A549 (cell line): ENCODE results near the gene CCDC12. TPM values are rescaled to one million over a fixed set of nuclear protein-coding genes. Genes with fewer than 3 reads are reported as not detected.

Experiments used
- ATAC-seq, 2 experiments: fragments of 200-7000 bp in 1 of 2; fragments of >200 bp in 1 of 2; cut with Nextera tagmentation in 1 of 2; cut with Tn5 transposase in 1 of 2; 3 replicates each; pipeline versions ENCODE4 v1.8.0 to v1.9.1; 2018 to 2020; ENCODE audit warnings: mild to moderate bottlenecking in 1 of 2, moderate library complexity in 1 of 2
- CTCF ChIA-PET: fragments of 300-600 bp; sonication (Branson Sonifier 250); formaldehyde crosslinking; extraction: SDS; loops from one replicate; lab custom pipeline; 2021; ENCODE audit warnings: antibody characterized with exemption, inconsistent platforms; lab: Yijun Ruan, JAX
- POLR2A ChIA-PET: fragments of 350-600 bp; formaldehyde crosslinking; extraction: SDS; loops from one replicate; lab custom pipeline; 2021; ENCODE audit warnings: antibody characterized with exemption, inconsistent platforms; lab: Yijun Ruan, JAX
- DNase-seq, 2 experiments: peaks; one replicate each; pipeline versions ENCODE4 v3.0.0 to v3.0.0-alpha.2; 2011 to 2016; ENCODE audit warnings: low read depth in 1 of 2, low spot score in 1 of 2
- FAIRE-seq: peaks from 2 replicates; lab custom pipeline; 2011; peaks lifted over from hg19 to GRCh38; lab: Jason Lieb, UNC
- H3K27ac ChIP-seq, 2 experiments: fragments of >200 bp; sonication (Bioruptor Twin); formaldehyde crosslinking; 3 replicates each; pipeline ENCODE4 v1.5.1; 2016 to 2017
- H3K4me1 ChIP-seq: fragments of >200 bp; sonication (Bioruptor Twin); formaldehyde crosslinking; 3 replicates; pipeline ENCODE4 v1.6.1; 2016
- H3K4me2 ChIP-seq: fragments of >200 bp; sonication (Bioruptor Twin); formaldehyde crosslinking; 3 replicates; pipeline ENCODE4 v1.6.1; 2016
- H3K4me3 ChIP-seq: fragments of >200 bp; sonication (Bioruptor Twin); formaldehyde crosslinking; 3 replicates; pipeline ENCODE4 v1.5.1; 2016
- H3K9me3 ChIP-seq: fragments of >200 bp; sonication (Bioruptor Twin); formaldehyde crosslinking; 3 replicates; pipeline ENCODE4 v1.6.1; 2016
- ATOH8 ChIP-seq: fragments of 250-450 bp; sonication (Bioruptor Pico); IDR thresholded peaks from 2 replicates; pipeline ENCODE4 v1.5.0; 2020; ENCODE audit warnings: low read depth, mild to moderate bottlenecking, moderate library complexity
- BHLHE40 ChIP-seq: IDR thresholded peaks from 2 replicates; pipeline ENCODE4 v1.6.1; 2012; ENCODE audit warnings: low read depth, low read length, inconsistent platforms
- CBX8 ChIP-seq: fragments of 200-600 bp; sonication (generic); IDR thresholded peaks from 2 replicates; pipeline ENCODE4 v1.6.1; 2016
- CHD2 ChIP-seq: fragments of 150-350 bp; IDR thresholded peaks from 2 replicates; pipeline ENCODE4 v1.6.1; 2014; ENCODE audit warnings: low read length; ENCODE audit not compliant: partially characterized antibody
- CHD4 ChIP-seq: fragments of 200-600 bp; sonication (generic); IDR thresholded peaks from 2 replicates; pipeline ENCODE4 v1.6.1; 2016; ENCODE audit warnings: antibody characterized with exemption, mild to moderate bottlenecking, borderline replicate concordance
- EHF ChIP-seq: fragments of 250-450 bp; sonication (Bioruptor Pico); IDR thresholded peaks from 2 replicates; pipeline ENCODE4 v1.5.0; 2020; ENCODE audit warnings: mild to moderate bottlenecking
- EHMT2 ChIP-seq: fragments of 200-600 bp; sonication (generic); IDR thresholded peaks from 2 replicates; pipeline ENCODE4 v1.6.1; 2016; ENCODE audit warnings: antibody characterized with exemption, low read depth, mild to moderate bottlenecking, moderate library complexity
- ESRRA ChIP-seq: fragments of 150-350 bp; IDR thresholded peaks from 2 replicates; pipeline ENCODE4 v1.6.1; 2014; ENCODE audit warnings: mild to moderate bottlenecking, low read length, borderline replicate concordance
- FOSB ChIP-seq: fragments of 250-450 bp; sonication (Bioruptor Pico); IDR thresholded peaks from 2 replicates; pipeline ENCODE4 v1.5.0; 2020; ENCODE audit warnings: mild to moderate bottlenecking, moderate library complexity
- FOSL2 ChIP-seq, 2 experiments: fragments of 450-650 bp in 1 of 2; fragments of >200 bp in 1 of 2; sonication (Bioruptor Twin) in 1 of 2; formaldehyde crosslinking; IDR thresholded peaks; 2 replicates each; pipeline versions ENCODE4 v1.5.0 to v1.6.1; 2016 to 2020; ENCODE audit warnings: mild to moderate bottlenecking in 1 of 2, moderate library complexity in 1 of 2
- FOXS1 ChIP-seq: fragments of 250-450 bp; sonication (Bioruptor Pico); IDR thresholded peaks from 2 replicates; pipeline ENCODE4 v1.5.0; 2020; ENCODE audit warnings: mild to moderate bottlenecking, moderate library complexity
- HDAC2 ChIP-seq: fragments of 200-600 bp; sonication (generic); IDR thresholded peaks from 2 replicates; pipeline ENCODE4 v1.6.1; 2016
- HOXA7 ChIP-seq: fragments of 250-450 bp; sonication (Bioruptor Pico); IDR thresholded peaks from 2 replicates; pipeline ENCODE4 v1.5.0; 2020; ENCODE audit warnings: mild to moderate bottlenecking, moderate library complexity
- HOXB13 ChIP-seq: fragments of 250-450 bp; sonication (Bioruptor Pico); IDR thresholded peaks from 2 replicates; pipeline ENCODE4 v1.5.0; 2020; ENCODE audit warnings: low read depth, mild to moderate bottlenecking, moderate library complexity
- KDM5A ChIP-seq: fragments of 200-600 bp; sonication (generic); IDR thresholded peaks from 2 replicates; pipeline ENCODE4 v1.6.1; 2016; ENCODE audit warnings: antibody characterized with exemption, mild to moderate bottlenecking
- MYC ChIP-seq: IDR thresholded peaks from 2 replicates; pipeline ENCODE4 v1.6.1; 2012; ENCODE audit warnings: mild to moderate bottlenecking, inconsistent platforms, low read length, improper control_type of control experiment, borderline replicate concordance
- NFE2L2 ChIP-seq: fragments of 150-350 bp; conservative IDR thresholded peaks from 2 replicates; pipeline ENCODE4 v1.6.1; 2014; ENCODE audit warnings: low read length
- NPAS2 ChIP-seq: fragments of 250-450 bp; sonication (Bioruptor Pico); IDR thresholded peaks from 2 replicates; pipeline ENCODE4 v1.8.0; 2022; ENCODE audit warnings: mild to moderate bottlenecking, moderate library complexity, borderline replicate concordance
- NR3C1 ChIP-seq: fragments of >200 bp; sonication (Bioruptor Twin); formaldehyde crosslinking; IDR thresholded peaks from 3 replicates; pipeline ENCODE4 v1.6.1; 2017
- PBX3 ChIP-seq: IDR thresholded peaks from 2 replicates; pipeline ENCODE4 v1.6.1; 2012
- POLR2AphosphoS2 ChIP-seq: conservative IDR thresholded peaks from 2 replicates; pipeline ENCODE4 v1.6.1; 2012; ENCODE audit warnings: low read length, improper control_type of control experiment, inconsistent platforms
- RARB ChIP-seq: fragments of 250-450 bp; sonication (Bioruptor Pico); IDR thresholded peaks from 2 replicates; pipeline ENCODE4 v1.8.0; 2021; ENCODE audit warnings: mild to moderate bottlenecking, moderate library complexity
- SREBF2 ChIP-seq: fragments of 450-650 bp; IDR thresholded peaks from 2 replicates; pipeline ENCODE4 v1.6.1; 2014; ENCODE audit warnings: mild to moderate bottlenecking, moderate library complexity
- USF2 ChIP-seq: fragments of 450-650 bp; IDR thresholded peaks from 2 replicates; pipeline ENCODE4 v1.6.1; 2014; ENCODE audit warnings: antibody characterized with exemption
- ZC3H11A ChIP-seq: fragments of 450-650 bp; IDR thresholded peaks from 2 replicates; pipeline ENCODE4 v1.6.1; 2014; ENCODE audit warnings: antibody characterized with exemption, mild to moderate bottlenecking
- ZFP36 ChIP-seq: fragments of 450-650 bp; IDR thresholded peaks from 2 replicates; pipeline ENCODE4 v1.6.1; 2014; ENCODE audit warnings: borderline replicate concordance; ENCODE audit not compliant: partially characterized antibody
- WGBS: methylation state at CpG from one replicate; pipeline ENCODE4 v1.1.6; 2017; ENCODE audit errors: missing lambda C conversion rate; 5-methylcytosine and 5-hydroxymethylcytosine counted together
- polyA plus RNA-seq, 4 experiments: library from polyadenylated mRNA; depleted of rRNA in 3 of 4; stranded (reverse); fragments of >200 nt; fragmentation: RNase III in 1 of 4; extraction: RNeasy Plus Mini Kit Qiagen cat#74134 plus additional on column Dnase treatment in 1 of 4; gene quantifications; 2 replicates in 3 of 4; 3 replicates in 1 of 4; pipeline ENCODE4 v1.2.3, GENCODE V29; 2011 to 2017
- TF ChIP-seq, protein P1 (sequence below): fragments of 150-350 bp; IDR thresholded peaks from 2 replicates; pipeline ENCODE4 v1.6.1; 2014; ENCODE audit warnings: low read depth, mild to moderate bottlenecking, low read length
- TF ChIP-seq, protein P2 (sequence below): fragments of >200 bp; sonication (Bioruptor Twin); formaldehyde crosslinking; IDR thresholded peaks from 3 replicates; pipeline ENCODE4 v1.5.1; 2016

Gene CCDC12
- polyA plus RNA-seq, 2 of the 4 experiments (the other 2 are of a cell fraction) = 34.8 to 81.0 TPM

DNA sequence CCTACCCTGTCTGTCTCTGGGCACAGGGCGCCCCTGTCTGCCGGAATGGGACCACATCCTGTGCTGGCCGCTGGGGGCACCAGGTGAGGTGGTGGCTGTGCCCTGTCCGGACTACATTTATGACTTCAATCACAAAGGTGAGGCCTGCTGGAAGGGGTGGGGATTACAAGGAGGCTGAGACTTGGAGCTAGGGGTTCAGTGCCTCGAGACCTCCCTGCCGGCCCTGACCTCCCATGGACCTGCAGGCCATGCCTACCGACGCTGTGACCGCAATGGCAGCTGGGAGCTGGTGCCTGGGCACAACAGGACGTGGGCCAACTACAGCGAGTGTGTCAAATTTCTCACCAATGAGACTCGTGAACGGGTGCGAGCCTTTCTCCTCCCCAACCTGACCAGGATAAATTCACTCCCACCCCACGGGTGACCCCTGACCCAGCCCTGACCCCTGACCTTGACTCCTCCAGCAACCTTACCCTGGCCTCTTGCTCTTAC lies 78.7 kb downstream of the CCDC12 start:
- no peak overlapping the region for H3K27ac ChIP-seq
- FAIRE-seq = no peak
- DNase-seq = no peak
- TF ChIP-seq NR3C1 = no peak
- TF ChIP-seq CHD2 = no peak
- no peak for TF ChIP-seq FOXS1 (CRISPR knock-in tag)
- TF ChIP-seq, protein P1, sequence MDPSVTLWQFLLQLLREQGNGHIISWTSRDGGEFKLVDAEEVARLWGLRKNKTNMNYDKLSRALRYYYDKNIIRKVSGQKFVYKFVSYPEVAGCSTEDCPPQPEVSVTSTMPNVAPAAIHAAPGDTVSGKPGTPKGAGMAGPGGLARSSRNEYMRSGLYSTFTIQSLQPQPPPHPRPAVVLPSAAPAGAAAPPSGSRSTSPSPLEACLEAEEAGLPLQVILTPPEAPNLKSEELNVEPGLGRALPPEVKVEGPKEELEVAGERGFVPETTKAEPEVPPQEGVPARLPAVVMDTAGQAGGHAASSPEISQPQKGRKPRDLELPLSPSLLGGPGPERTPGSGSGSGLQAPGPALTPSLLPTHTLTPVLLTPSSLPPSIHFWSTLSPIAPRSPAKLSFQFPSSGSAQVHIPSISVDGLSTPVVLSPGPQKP = no peak
- TF ChIP-seq POLR2AphosphoS2 = no peak
- TF ChIP-seq SREBF2 = no peak
- TF ChIP-seq FOSB (CRISPR knock-in tag) = no peak
- TF ChIP-seq USF2 = no peak
- TF ChIP-seq MYC = no peak
- TF ChIP-seq NPAS2 (CRISPR knock-in tag) = no peak
- no peak for TF ChIP-seq HDAC2
- TF ChIP-seq ESRRA = no peak
- TF ChIP-seq KDM5A = no peak
- TF ChIP-seq ZC3H11A = no peak
- TF ChIP-seq FOSL2 (IDR thresholded peaks at IDR 0.05) = no peak
- no peak for TF ChIP-seq FOSL2 (CRISPR knock-in tag; IDR thresholded peaks at IDR 0.05)
- no peak for TF ChIP-seq CBX8
- no peak for TF ChIP-seq HOXA7 (CRISPR knock-in tag)
- no peak for TF ChIP-seq BHLHE40
- TF ChIP-seq ZFP36 = no peak
- TF ChIP-seq EHF = no peak
- ChIA-PET CTCF (interaction anchor here (1.0 to 1.5 kb wide), 4 partner anchors 11 to 30 kb away, joined by 3 to 6 read pairs (median 4); no protein-coding TSS in a partner anchor), POLR2A (no interaction called here)
- peaks cover 2% of the 10 kb centered on the region; the same call in 1 of the 3 replicates for H3K4me1 ChIP-seq
- H3K9me3 ChIP-seq = no peaks in the 10 kb centered on the region
- no peak for ATAC-seq
- WGBS = 71% methylated on average over 15 of the region's 15 CpGs
- H3K4me2 ChIP-seq = no peak overlapping the region
- no peak overlapping the region for H3K4me3 ChIP-seq

DNA sequence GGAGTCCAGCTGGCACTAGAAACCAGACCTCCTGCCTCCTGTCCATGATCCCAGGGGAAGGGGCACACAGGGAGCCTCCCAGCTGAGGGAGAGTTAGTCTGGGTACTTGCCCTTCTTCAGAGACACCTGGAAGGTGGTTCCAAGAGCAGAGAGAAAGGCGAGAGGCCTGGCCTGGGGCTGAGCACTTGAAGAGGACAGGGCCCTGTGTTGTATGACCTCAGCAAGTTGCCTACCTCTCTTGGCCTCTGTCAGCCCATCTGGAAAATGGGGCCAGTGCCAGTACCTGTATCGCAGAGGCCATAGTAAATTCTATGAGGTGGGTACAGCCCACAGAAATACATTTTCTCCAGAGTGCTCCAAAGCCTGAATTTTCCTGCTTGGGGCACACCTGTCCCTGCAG lies 79.5 kb downstream of the CCDC12 start:
- Histone ChIP-seq H3K4me3 (no peak overlapping the region), H3K4me2 (no peak overlapping the region), H3K9me3 (no peaks in the 10 kb centered on the region), H3K27ac (no peak overlapping the region), H3K4me1 (peaks cover 6% of the 10 kb centered on the region; the same call in 1 of the 3 replicates)
- ChIA-PET CTCF (interaction anchor here (1.2 to 5.3 kb wide), 5 partner anchors 12 to 189 kb away, joined by 3 to 46 read pairs (median 15); no protein-coding TSS in a partner anchor), POLR2A (no interaction called here)
- no peak for ATAC-seq
- no peak for FAIRE-seq
- TF ChIP-seq NFE2L2 (no peak), CBX8 (no peak), RARB (CRISPR knock-in tag) (no peak), FOSL2 (IDR thresholded peaks at IDR 0.05) (no peak), FOSL2 (CRISPR knock-in tag; IDR thresholded peaks at IDR 0.05) (no peak), HOXB13 (no peak), EHMT2 (no peak), ATOH8 (no peak), PBX3 (no peak), NPAS2 (CRISPR knock-in tag) (no peak), HDAC2 (no peak), CHD4 (no peak)
- TF ChIP-seq, protein P2, sequence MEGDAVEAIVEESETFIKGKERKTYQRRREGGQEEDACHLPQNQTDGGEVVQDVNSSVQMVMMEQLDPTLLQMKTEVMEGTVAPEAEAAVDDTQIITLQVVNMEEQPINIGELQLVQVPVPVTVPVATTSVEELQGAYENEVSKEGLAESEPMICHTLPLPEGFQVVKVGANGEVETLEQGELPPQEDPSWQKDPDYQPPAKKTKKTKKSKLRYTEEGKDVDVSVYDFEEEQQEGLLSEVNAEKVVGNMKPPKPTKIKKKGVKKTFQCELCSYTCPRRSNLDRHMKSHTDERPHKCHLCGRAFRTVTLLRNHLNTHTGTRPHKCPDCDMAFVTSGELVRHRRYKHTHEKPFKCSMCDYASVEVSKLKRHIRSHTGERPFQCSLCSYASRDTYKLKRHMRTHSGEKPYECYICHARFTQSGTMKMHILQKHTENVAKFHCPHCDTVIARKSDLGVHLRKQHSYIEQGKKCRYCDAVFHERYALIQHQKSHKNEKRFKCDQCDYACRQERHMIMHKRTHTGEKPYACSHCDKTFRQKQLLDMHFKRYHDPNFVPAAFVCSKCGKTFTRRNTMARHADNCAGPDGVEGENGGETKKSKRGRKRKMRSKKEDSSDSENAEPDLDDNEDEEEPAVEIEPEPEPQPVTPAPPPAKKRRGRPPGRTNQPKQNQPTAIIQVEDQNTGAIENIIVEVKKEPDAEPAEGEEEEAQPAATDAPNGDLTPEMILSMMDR = no peak
- no peak for DNase-seq
- no CpG with 5 or more reads among the region's 2 CpGs for WGBS
